SK-N-SH (cell line): ENCODE results near the gene OR3A2. TPM values are rescaled to one million over a fixed set of nuclear protein-coding genes. Genes with fewer than 3 reads are reported as not detected.

ENCODE experiments used
- CTCF ChIA-PET: fragments of 300-600, 350-600 bp; formaldehyde crosslinking; extraction: SDS; loops from one replicate; lab custom pipeline; 2021; lab: Yijun Ruan, JAX
- POLR2A ChIA-PET: fragments of 350-600 bp; sonication (Branson Sonifier 250); formaldehyde crosslinking; extraction: SDS; loops from one replicate; lab custom pipeline; 2020; ENCODE audit warnings: antibody characterized with exemption, inconsistent platforms; lab: Yijun Ruan, JAX
- DNase-seq: peaks from one replicate; pipeline ENCODE4 v3.0.0; 2012
- H2AFZ ChIP-seq: fragments of 200-600 bp; sonication (generic); 2 replicates; pipeline ENCODE4 v1.8.1; 2016; ENCODE audit warnings: antibody characterized with exemption, mild to moderate bottlenecking, low read depth
- H3F3A ChIP-seq: fragments of 200-600 bp; sonication (generic); replicated peaks from 2 replicates; pipeline ENCODE3; 2016; ENCODE audit warnings: antibody characterized with exemption, mild to moderate bottlenecking; ENCODE audit not compliant: insufficient read depth
- H3K27ac ChIP-seq, 2 experiments: fragments of 200-500 bp in 1 of 2; fragments of 200-600 bp in 1 of 2; sonication (Bioruptor generic) in 1 of 2; sonication (generic), shearing (Covaris generic) in 1 of 2; 2 replicates each; pipeline versions ENCODE4 v1.5.1 to v1.6.1; 2014 to 2016; ENCODE audit warnings: low read depth in 2 of 2, inconsistent platforms in 1 of 2, low read length in 1 of 2, mild to moderate bottlenecking in 1 of 2, mixed read lengths in 1 of 2
- H3K27me3 ChIP-seq: fragments of 200-600 bp; sonication (generic), shearing (Covaris generic); 2 replicates; pipeline ENCODE4 v1.6.1; 2016; ENCODE audit warnings: mixed run types; ENCODE audit not compliant: insufficient read depth
- H3K36me3 ChIP-seq, 2 experiments: fragments of 200-500 bp in 1 of 2; fragments of 200-600 bp in 1 of 2; sonication (Bioruptor generic) in 1 of 2; sonication (generic) in 1 of 2; replicated peaks in 1 of 2; 2 replicates each; pipeline versions ENCODE3 to v1.5.1; 2014 to 2016; ENCODE audit warnings: low read length in 1 of 2, mild to moderate bottlenecking in 1 of 2; ENCODE audit not compliant: insufficient read depth in 2 of 2, control insufficient read depth in 1 of 2
- H3K4me1 ChIP-seq, 2 experiments: fragments of 200-500 bp in 1 of 2; fragments of 200-600 bp in 1 of 2; sonication (Bioruptor generic) in 1 of 2; sonication (generic), shearing (Covaris generic) in 1 of 2; 2 replicates each; pipeline versions ENCODE4 v1.5.1 to v1.6.1; 2014 to 2016; ENCODE audit warnings: low read depth in 1 of 2, low read length in 1 of 2, mixed run types in 1 of 2; ENCODE audit not compliant: insufficient read depth in 2 of 2, control insufficient read depth in 1 of 2
- H3K4me2 ChIP-seq: fragments of 200-600 bp; sonication (generic), shearing (Covaris generic); 2 replicates; pipeline ENCODE4 v1.6.1; 2017; ENCODE audit warnings: mixed run types
- H3K4me3 ChIP-seq, 2 experiments: fragments of 200-500 bp in 1 of 2; fragments of 200-600 bp in 1 of 2; sonication (Bioruptor generic) in 1 of 2; sonication (generic), shearing (Covaris generic) in 1 of 2; 2 replicates each; pipeline versions ENCODE4 v1.5.1 to v1.8.1; 2014 to 2016; ENCODE audit warnings: low read depth in 2 of 2, inconsistent platforms in 1 of 2, low read length in 1 of 2, mild to moderate bottlenecking in 1 of 2, mixed read lengths in 1 of 2, moderate library complexity in 1 of 2
- H3K79me2 ChIP-seq: fragments of 200-600 bp; sonication (generic); 2 replicates; pipeline ENCODE4 v1.8.1; 2017; ENCODE audit warnings: mild to moderate bottlenecking; ENCODE audit not compliant: insufficient read depth
- H3K9ac ChIP-seq: fragments of 200-600 bp; sonication (generic); 2 replicates; pipeline ENCODE4 v1.6.1; 2017; ENCODE audit warnings: mixed run types
- H3K9me2 ChIP-seq: fragments of 200-600 bp; sonication (generic); 2 replicates; pipeline ENCODE4 v1.6.1; 2017; ENCODE audit warnings: mixed run types
- H3K9me3 ChIP-seq: fragments of 200-600 bp; sonication (generic); 2 replicates; pipeline ENCODE4 v1.6.1; 2017; ENCODE audit warnings: mixed run types, mild to moderate bottlenecking, moderate library complexity
- H4K20me1 ChIP-seq: fragments of 200-600 bp; sonication (generic); 2 replicates; pipeline ENCODE4 v1.6.1; 2017; ENCODE audit warnings: mild to moderate bottlenecking, mixed run types; ENCODE audit not compliant: insufficient read depth
- CHD2 ChIP-seq: fragments of 150-350 bp; IDR thresholded peaks from 2 replicates; pipeline ENCODE4 v1.6.1; 2018; ENCODE audit warnings: low read length; ENCODE audit not compliant: partially characterized antibody
- ELF1 ChIP-seq: IDR thresholded peaks from 2 replicates; pipeline ENCODE4 v1.4.0; 2012
- EP300 ChIP-seq, 2 experiments: IDR thresholded peaks; 2 replicates each; pipeline versions ENCODE4 v1.4.0 to v1.6.1; 2012; ENCODE audit warnings: borderline replicate concordance in 1 of 2, low read depth in 1 of 2, low read length in 1 of 2
- EZH2phosphoT487 ChIP-seq: fragments of 200-600 bp; sonication (generic); IDR thresholded peaks from 2 replicates; pipeline ENCODE4 v1.6.1; 2017; ENCODE audit warnings: low read depth, mixed run types, mild to moderate bottlenecking, antibody characterized with exemption, moderate library complexity, borderline replicate concordance
- FOXM1 ChIP-seq: IDR thresholded peaks from 2 replicates; pipeline ENCODE4 v1.4.0; 2012; ENCODE audit warnings: low read depth, mild to moderate bottlenecking
- JUND ChIP-seq: IDR thresholded peaks from 2 replicates; pipeline ENCODE4 v1.4.0; 2012
- MEF2A ChIP-seq: IDR thresholded peaks from 2 replicates; pipeline ENCODE4 v1.4.0; 2012; ENCODE audit warnings: low read depth, borderline replicate concordance
- MXI1 ChIP-seq: IDR thresholded peaks from 2 replicates; pipeline ENCODE4 v1.6.1; 2012; ENCODE audit warnings: mild to moderate bottlenecking, low read depth, low read length, improper control_type of control experiment
- NFIC ChIP-seq: IDR thresholded peaks from 2 replicates; pipeline ENCODE4 v1.4.0; 2012; ENCODE audit warnings: borderline replicate concordance
- POLR2AphosphoS5 ChIP-seq: IDR thresholded peaks from 2 replicates; pipeline ENCODE4 v1.6.1; 2012; ENCODE audit warnings: low read depth, low read length
- RAD21 ChIP-seq: IDR thresholded peaks from 2 replicates; pipeline ENCODE4 v1.6.1; 2012; ENCODE audit warnings: mild to moderate bottlenecking, low read length
- RFX5 ChIP-seq: IDR thresholded peaks from 2 replicates; pipeline ENCODE4 v1.6.1; 2012; ENCODE audit warnings: mild to moderate bottlenecking, improper control_type of control experiment, low read length
- RXRA ChIP-seq: IDR thresholded peaks from 2 replicates; pipeline ENCODE4 v1.4.0; 2012; ENCODE audit warnings: low read depth, mild to moderate bottlenecking, borderline replicate concordance
- SIN3A ChIP-seq: IDR thresholded peaks from 2 replicates; pipeline ENCODE4 v1.6.1; 2012; ENCODE audit warnings: low read depth, mild to moderate bottlenecking, low read length, moderate library complexity, borderline replicate concordance
- SMC3 ChIP-seq: IDR thresholded peaks from 2 replicates; pipeline ENCODE4 v1.6.1; 2012; ENCODE audit warnings: low read depth, low read length, improper control_type of control experiment
- TAF1 ChIP-seq: IDR thresholded peaks from 2 replicates; pipeline ENCODE4 v1.6.1; 2012; ENCODE audit warnings: low read depth, mild to moderate bottlenecking, low read length, moderate library complexity, borderline replicate concordance
- TCF12 ChIP-seq: IDR thresholded peaks from 2 replicates; pipeline ENCODE4 v1.4.0; 2012
- USF2 ChIP-seq: fragments of 150-350 bp; IDR thresholded peaks from 2 replicates; pipeline ENCODE4 v1.6.1; 2017; ENCODE audit warnings: antibody characterized with exemption, low read length, low read depth, borderline replicate concordance
- WGBS: methylation state at CpG from one replicate; pipeline ENCODE4 v1.1.6; 2017; ENCODE audit warnings: low lambda C conversion rate; 5-methylcytosine and 5-hydroxymethylcytosine counted together
- polyA plus RNA-seq, 3 experiments: library from polyadenylated mRNA; depleted of rRNA; stranded (reverse); fragments of >200 nt; gene quantifications; 2 replicates each; pipeline ENCODE4 v1.2.3, GENCODE V29; 2012
- TF ChIP-seq, protein P1 (sequence below): IDR thresholded peaks from 2 replicates; pipeline ENCODE4 v1.4.0; 2012; ENCODE audit warnings: low read depth
- TF ChIP-seq, protein P2 (sequence below): fragments of 200-600 bp; sonication (generic); IDR thresholded peaks from 2 replicates; pipeline ENCODE4 v1.6.1; 2017; ENCODE audit warnings: antibody characterized with exemption, mild to moderate bottlenecking, moderate library complexity

Gene OR3A2
- polyA plus RNA-seq, 1 of the 3 experiments (the other 2 are of a cell fraction), result not detected

DNA sequence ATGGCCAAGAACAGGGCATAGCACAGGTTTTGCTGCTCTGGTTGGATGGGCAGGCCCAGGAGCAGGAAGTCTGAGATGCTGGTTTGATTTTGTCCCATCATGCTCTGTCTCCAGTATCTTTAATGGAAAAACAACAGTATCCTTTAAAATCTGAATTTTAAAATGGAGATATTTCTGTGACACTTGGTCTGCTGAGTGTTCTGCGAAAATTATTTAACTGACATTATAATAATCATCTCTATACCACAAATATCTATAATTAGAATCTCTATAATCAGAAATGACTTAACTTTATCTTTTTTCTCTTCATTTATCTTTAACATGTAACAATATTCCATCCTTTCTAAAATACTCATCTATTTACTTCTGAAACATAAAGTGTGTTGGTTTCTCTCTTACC is 12.2 kb upstream of the OR3A2 start, which contains the start of gene OR1E1:
Gene OR1E1, minus strand, starts transcription at position 101 of the 400 bp plus-strand sequence. Its CDS starts 0 bp downstream, at position 101.
- Histone ChIP-seq H3K27ac (no peak within 1 kb of the TSS), H3K4me3 (no peak within 1 kb of the TSS), H2AFZ (no peak within 1 kb of the TSS), H3K79me2 (no peaks in the 10 kb centered on the region), H3F3A (no peaks in the 10 kb centered on the region), H3K27me3 (no peaks in the 10 kb centered on the region), H3K9me3 (no peaks in the 10 kb centered on the region), H3K9ac (no peak within 1 kb of the TSS), H3K4me1 (no peaks in the 10 kb centered on the region), H3K9me2 (peaks cover 4% of the 10 kb centered on the region; the same call in 1 of the 2 replicates), H3K4me2 (no peak within 1 kb of the TSS), H3K36me3 (no peaks in the 10 kb centered on the region), H4K20me1 (no peaks in the 10 kb centered on the region)
- 7% methylated on average over 1 of the region's 1 CpG for WGBS
- no peak for DNase-seq
- CTCF ChIA-PET, result no interaction called here
- POLR2A ChIA-PET, result no interaction called here
- TF ChIP-seq, protein P1, sequence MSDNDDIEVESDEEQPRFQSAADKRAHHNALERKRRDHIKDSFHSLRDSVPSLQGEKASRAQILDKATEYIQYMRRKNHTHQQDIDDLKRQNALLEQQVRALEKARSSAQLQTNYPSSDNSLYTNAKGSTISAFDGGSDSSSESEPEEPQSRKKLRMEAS, result no peak
- no peak for TF ChIP-seq CHD2
- TF ChIP-seq, protein P2, sequence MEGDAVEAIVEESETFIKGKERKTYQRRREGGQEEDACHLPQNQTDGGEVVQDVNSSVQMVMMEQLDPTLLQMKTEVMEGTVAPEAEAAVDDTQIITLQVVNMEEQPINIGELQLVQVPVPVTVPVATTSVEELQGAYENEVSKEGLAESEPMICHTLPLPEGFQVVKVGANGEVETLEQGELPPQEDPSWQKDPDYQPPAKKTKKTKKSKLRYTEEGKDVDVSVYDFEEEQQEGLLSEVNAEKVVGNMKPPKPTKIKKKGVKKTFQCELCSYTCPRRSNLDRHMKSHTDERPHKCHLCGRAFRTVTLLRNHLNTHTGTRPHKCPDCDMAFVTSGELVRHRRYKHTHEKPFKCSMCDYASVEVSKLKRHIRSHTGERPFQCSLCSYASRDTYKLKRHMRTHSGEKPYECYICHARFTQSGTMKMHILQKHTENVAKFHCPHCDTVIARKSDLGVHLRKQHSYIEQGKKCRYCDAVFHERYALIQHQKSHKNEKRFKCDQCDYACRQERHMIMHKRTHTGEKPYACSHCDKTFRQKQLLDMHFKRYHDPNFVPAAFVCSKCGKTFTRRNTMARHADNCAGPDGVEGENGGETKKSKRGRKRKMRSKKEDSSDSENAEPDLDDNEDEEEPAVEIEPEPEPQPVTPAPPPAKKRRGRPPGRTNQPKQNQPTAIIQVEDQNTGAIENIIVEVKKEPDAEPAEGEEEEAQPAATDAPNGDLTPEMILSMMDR, result no peak
- no peak for TF ChIP-seq TCF12
- TF ChIP-seq RFX5, result no peak
- no peak for TF ChIP-seq EZH2phosphoT487
- TF ChIP-seq ELF1, result no peak
- no peak for TF ChIP-seq POLR2AphosphoS5
- TF ChIP-seq SIN3A, result no peak
- no peak for TF ChIP-seq FOXM1
- no peak for TF ChIP-seq RXRA
- no peak for TF ChIP-seq SMC3
- no peak for TF ChIP-seq MXI1
- no peak for TF ChIP-seq MEF2A
- TF ChIP-seq RAD21, result no peak
- TF ChIP-seq NFIC, result no peak
- no peak for TF ChIP-seq TAF1
- TF ChIP-seq EP300 (IDR thresholded peaks at IDR 0.05; ENCODE audit: borderline replicate concordance in 1 of 2, low read depth in 1 of 2, low read length in 1 of 2), result no peak
- TF ChIP-seq JUND, result no peak
- TF ChIP-seq USF2, result no peak
